GM18909 (cell line): ENCODE results near the gene SLC6A9.

Source experiments
- ATAC-seq: cut with Tn5 transposase; IDR thresholded peaks from one replicate; pipeline ENCODE4 v1.9.1; 2021; ENCODE audit warnings: mild to moderate bottlenecking; ENCODE audit not compliant: unreplicated experiment, poor library complexity

SLC6A9 gene

DNA sequence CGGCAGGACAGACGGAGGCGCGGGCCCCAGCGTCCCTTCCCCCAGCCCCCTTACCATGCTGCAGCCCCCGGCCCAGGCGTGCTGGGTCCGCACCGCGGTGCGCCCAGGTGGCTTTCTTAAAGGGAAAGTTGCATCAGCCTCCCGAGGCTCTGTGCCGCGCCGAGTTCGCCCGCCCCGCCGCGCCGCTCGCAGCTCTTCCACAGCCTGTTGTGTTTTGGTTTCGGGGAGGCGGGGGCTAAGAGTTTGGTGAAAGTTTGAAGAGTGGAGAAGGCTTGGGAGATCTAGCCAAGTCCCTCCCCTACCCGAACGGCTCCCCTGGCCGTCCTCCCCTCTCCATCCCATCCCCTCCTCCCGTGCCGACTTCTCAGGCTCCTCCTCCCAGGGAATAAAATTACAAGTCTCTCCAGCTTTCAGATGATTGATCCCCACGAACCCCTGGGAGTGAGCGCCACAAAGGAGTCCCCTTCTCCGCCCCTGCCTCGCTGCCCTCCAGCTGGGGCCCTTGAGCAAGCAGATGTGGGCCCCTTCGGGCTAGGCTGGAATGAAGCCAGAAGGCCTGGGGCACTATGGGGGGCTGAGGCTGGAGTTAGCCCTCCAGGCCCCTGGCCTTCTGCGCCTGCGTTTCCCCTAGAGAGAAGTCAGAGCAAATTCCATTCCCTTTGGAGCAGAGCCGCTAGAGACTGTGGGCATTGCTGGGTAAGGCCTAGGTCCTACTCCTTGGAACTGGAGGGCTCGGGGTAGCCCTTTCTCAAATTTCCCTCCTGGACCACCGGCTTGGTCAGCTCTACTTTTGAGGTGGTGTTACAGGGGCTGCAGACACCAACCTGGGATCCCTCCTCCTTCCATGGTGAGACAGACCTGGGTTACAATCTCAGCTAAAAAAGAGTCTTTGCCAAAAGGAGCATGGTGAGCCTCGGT, at the start of gene SLC6A9:
Gene SLC6A9, minus strand, starts transcription at position 211 of the 918 bp plus-strand sequence. CDS start 7,185 bp downstream, outside the sequence.
- no peak for ATAC-seq

DNA sequence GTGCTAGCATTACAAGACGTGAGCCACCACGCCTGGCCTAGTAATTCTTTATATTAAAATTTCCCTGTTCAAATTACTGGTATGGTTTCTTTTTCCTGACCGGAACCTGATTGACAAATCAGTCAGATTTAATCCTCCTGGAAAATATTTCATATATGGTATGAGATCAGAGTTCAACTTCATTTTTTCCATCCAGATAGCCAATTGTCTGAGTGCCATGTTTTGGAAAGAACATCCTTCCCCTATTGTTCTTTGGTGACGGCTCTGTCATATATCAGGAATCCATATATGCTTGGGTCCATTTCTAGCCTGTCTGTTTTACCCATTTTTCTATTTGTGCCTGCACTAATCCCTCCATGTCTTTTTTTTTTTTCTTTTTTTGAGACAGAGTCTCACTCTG, 48.3 kb upstream of the SLC6A9 start:
- ATAC-seq, result no peak

DNA sequence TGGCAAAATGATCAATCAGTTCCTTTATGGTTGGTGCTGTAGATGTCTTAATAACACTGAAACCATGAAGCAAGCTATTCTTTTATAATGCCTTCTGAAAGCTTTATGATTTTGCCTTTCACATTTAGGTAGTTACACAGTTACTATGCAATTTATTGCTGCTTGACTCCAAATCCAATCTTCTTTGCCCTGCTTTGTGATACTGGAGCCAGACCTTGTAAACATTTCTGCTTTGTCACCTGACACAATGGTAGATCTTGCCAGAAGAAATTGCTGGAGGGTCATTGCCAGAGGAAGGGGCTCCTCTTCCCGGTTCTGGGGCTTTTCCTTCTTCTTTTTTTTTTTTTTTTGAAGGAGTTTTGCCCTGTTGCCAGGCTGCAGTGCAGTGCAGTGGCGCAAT, 46.8 kb upstream of the SLC6A9 start:
- ATAC-seq, result no peak

DNA sequence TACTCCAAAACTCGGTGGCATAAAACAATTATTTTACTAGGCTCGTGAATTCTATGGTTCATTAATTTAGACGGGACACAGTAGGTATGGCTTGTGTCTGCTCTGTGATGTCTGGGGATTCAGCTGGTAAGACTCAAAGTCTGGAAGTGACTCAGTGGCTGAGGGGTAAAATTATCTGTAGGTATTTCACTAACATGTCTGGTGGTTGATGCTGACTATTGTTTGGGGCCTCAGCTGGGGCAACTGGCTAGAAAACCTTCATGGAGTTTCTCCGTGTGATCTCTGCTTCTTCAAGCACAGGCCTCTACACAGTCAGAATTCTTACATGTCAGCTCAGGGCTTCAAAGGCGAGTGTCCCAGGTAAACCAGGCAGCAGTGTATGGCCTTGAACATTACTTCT, 46.2 kb upstream of the SLC6A9 start:
- ATAC-seq, result no peak

DNA sequence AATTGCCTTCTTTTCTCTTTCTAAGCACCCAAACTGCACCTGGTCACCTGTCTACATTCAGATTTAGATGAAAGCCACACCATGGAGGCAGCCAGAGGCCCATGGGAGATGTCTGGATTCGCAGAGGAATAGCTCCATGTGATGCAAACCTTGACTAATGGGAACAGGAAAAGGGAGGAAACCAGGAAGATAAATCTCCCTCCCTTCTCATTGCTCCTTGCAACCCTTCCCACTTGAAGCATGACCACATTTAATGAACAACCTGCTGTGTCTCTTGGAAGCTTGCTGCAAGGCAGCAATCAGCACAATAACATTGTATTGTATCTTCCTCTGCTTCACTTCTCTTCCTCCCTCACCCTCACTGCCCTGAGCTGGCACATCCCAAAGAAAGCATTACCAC, 44.8 kb upstream of the SLC6A9 start:
- no peak for ATAC-seq

DNA sequence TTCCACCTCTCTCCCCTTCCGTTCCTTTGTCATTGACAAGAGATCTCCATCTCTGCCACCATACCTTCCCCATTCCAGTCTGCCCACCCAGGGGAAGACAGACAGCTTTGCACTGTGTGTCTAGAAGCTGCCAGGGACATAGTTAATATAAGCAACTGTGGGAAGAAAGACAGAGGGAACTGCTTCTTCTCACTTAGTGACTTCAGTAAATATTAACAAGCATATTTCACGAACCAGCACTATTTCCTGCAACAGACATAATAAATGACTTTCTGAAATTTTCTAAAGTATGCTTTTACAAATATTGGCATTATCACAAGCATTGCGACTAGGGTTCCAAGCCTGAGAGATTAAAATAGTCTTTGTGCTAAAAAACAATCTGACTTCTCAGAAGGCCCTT, 43.2 kb upstream of the SLC6A9 start:
- no peak for ATAC-seq

DNA sequence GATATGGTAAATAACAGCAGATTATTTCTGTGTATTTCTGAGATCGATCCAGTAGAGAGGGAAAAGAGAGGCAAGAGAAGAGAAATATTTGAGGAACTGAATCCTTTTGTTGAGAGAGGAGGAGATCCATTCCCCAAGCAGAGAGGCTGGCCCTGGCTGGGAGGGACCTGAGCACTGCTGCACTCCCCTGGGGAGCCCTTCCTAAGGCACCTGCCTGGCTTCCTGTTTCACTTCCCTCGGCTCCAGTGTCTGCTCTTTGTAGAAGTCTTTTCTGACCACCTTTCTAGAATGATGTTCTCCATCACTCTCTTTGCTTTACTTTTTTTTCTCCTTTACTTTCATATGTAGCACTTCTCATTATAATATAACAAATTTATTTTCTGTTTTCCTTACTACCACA, 42.3 kb upstream of the SLC6A9 start:
- ATAC-seq, result no peak

DNA sequence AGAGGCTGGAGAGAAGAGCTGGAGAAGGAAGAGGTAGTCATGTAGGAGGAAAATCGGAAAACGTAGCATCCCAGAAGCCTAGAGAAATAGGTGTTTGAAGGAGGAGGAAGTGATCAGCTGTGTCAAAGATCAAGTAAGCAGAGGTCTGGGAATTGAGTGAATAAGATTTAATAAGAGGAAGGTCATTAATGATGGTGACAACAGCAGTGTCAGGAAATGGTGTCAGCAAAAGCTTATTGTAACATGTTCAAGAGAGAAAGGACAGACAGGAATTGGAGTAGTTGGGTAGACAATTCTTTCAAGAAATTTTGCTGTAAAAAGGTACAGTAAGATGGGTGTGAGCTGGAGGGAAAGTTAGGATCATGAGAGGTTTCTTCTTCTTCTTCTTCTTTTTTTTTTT, 41.6 kb upstream of the SLC6A9 start:
- no peak for ATAC-seq

DNA sequence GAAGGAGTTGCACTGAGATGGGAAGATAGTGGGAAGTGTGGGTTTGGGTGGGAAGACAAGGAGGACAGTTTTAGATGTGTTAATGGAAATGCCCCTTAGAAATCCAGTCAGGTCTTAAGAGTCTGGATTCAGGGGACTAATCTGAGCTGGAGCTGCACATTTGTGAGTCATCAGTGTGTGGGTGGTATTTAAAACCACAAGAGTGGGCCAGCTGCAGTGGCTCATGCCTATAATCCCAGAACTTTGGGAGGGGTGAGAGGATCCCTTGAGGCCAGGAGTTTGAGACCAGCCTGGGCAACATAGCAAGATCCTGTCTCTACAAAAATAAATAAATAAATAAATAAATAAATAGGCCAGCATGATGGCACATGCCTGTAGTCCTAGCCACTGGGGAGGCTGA, 40.9 kb upstream of the SLC6A9 start:
- no peak for ATAC-seq

DNA sequence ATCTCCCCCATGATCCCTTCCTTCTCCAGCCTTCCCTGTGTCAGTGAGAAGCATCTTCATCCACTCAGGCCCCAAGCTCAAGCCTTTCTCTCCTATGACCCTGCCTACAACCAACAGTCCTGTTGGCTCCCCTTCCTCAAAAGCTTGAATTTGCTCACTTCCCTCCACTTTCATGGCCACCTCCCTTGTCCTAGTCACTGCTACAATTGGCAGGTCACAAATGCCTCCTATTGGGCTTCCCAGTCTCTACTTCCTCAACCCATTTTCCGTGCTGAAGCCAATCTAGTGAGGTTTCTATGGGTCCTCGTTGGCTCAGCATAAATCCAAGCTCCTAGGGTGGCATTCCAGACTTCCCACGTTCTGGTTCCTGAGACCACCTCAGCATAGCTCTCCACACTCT, 40.2 kb upstream of the SLC6A9 start:
- ATAC-seq, result no peak

DNA sequence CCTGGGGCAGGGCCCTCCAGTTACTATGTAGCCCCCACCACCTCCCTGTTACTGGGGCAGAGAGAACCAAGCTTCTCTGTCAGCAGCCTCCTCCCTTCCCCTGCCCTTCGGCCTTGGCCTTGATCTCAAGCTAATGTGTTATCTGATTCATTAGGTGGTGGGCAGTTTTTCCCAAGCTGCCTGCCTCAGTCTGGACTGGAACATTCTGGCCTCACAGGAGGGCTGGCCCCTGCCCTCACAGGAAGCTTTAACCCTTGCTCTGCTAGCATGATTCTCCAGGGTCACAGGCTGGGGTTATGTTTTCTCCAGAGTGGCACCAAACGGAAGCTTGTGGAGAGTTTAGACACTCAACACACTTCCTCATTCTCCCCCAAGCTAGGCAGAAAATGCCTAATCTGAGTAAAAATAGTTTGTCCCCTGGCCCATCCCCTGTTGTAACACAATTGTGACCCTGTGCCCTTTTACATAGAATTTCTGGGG, 37.2 kb upstream of the SLC6A9 start:
- ATAC-seq, result no peak

DNA sequence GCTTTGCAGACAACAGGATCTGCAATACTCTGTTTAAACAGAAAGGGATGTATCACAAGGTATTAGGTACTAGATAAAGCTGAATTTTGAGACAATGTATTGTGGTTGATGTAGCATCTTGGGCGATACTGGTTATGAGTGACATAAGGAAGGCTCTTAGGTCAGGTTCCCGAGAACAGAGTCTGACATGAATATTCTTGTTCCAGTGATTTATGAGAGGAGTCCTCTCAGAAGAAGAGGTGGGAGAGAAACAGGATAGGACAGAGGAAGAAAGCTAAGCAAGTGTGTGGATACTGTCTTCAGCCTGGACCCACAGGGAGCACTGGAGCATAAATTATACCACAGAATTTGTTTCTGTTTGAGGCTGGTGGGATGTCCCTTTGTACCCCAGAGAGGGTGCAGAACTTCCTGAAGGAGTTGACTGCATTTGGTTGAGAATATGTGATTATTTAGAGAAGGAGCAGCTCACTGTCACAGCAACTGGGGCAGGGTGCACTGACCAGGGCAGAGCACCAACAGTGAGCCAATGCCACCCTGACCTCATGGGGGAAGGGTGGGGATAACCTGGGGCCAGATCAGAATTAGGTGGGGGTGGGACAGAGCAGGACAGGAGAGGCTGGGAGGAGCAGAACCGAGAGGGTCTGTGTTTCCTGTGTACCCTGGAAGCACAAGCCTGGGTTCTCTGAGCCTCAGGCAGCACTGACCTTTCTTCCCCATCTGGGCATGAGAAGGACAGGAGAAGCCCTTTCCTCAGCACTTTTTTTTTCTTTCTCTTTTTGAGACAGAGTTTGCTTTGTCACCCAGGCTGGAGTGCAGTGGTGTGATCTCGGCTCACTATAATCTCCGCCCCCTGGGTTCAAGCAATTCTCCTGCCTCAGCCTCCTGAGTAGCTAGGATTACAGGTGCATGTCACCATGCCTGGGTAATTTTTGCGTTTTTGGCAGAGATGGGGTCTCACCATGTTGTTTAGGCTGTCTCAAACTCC, 36.3 kb upstream of the SLC6A9 start:
- no peak for ATAC-seq

DNA sequence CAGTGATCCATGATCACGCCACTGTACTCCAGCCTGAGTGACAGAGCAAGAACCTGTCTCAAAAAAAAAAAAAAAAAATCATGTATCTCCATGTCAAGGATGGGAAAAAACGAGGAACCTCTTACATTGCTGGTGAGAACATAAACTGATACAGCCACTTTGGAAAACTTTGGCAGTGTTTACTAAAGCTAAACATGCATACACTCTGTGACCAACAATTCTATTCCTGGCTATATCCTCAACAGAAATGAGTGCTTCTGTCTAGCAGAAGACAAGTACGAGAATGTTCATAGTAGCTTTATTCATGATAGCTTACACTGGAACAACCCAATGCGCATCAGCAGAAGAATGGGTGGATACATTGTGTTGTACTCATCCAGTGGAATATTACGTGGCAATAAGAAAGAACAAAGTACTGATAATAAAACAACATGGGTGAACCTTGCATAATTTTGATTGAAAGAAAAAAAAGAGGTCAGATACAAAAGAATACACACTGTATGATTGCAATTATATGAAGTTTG, 31.5 kb upstream of the SLC6A9 start:
- no peak for ATAC-seq

DNA sequence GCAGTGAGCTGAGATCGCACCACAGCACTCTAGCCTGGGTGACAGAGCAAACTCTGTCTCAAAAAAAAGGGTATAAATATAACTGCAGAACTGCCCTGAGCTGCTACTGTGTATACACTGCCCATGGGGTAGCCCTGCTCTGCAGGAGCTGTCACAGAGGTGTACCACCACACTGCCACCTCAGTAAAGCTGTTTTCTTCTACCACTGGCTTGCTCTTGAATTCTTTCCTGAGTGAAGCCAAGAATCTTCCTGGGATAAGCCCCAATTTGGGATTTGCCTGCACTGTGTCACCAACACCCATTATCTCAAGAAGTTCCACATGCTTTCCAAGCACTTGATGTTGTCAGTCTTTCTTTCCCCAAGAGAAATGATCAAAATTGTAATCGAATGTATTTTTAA, 30.6 kb upstream of the SLC6A9 start:
- no peak for ATAC-seq

DNA sequence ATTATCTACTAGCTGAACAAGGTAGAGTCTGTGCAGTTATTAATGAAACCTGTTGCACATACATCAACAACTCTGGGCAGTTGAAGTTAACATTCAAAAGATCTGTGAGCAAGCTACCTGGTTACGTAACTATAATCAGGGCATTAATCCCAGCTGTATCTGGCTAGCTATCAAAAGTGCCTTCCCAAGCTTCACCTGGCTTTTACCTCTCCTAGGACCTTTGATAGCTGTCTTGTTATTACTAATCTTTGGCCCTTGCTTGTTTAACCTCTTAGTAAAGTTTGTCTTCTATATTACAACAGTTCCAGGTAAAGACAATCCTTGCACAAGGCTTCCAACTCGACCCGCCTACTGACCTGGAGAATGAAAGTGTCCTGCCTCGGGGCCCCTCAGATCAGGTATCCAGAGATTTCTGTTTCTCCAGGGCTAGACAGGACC, 29.6 kb upstream of the SLC6A9 start:
- no peak for ATAC-seq

DNA sequence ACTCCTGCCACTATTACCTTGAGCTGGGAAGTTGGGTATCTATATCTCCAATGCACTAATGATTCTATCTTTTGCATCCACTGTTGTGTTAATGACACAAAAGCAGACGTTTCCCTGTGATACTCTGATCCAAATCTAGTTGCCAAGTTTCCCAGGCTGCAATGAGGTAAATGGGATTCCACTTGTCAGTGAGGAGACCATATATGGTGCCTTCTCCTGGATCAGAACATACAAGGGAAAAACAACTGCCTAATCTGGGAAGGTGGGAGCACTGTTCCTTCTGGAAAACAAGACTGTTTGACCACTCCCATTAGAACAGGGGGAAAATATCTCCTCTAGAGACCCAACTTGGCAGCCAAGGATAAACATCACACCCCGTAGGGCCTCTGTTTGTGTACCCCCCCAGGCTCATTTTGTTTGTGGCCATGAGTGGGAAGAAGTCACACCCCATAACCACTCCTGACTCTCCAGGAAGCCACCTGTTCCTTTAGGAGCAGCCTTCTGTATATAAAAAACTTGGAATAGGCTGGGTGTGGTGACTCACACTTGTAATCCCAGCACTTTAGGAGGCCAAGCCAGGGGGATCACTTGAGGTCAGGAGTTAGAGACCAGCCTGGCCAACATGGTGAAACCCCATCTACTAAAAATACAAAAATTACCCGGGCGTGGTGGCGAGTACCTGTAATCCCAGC, 28.5 kb upstream of the SLC6A9 start:
- no peak for ATAC-seq

DNA sequence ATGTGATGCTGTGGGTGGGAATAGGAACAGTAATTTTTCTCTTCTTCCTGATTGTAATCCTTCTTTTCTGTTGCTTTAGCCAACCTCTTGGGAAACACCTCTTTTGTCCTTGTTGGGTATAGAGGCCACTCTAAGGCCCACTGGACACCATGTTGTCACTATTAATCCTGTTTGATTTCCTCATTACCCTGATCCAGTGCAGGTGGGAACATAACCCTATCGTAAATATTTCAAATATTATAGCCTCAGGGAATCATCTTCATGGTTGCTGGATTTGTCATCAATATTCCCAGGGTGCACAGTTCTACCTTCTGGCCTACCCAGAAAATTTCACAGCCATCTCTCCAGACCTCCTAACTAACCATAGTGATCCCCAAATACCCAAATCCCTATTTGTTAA, 27.9 kb upstream of the SLC6A9 start:
- no peak for ATAC-seq

DNA sequence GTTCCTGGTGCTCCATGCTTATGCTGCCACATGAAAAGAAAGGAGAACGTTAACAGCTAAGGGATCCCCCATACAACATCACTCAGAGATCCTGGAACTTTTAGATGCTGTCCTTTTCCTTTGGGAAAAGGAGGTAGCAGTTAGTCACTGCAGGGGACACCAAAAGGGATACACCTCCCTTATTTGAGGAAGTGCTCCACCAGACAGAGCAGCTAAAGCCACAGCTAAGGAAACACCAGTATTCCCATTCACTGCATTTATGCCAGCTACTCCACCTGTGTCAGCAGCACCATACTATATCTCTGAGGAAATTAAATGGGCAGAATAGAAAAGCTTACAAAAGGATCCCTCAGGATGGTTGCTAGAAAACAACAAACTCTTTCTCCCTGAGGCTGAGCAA, 26.0 kb upstream of the SLC6A9 start:
- ATAC-seq, result no peak

DNA sequence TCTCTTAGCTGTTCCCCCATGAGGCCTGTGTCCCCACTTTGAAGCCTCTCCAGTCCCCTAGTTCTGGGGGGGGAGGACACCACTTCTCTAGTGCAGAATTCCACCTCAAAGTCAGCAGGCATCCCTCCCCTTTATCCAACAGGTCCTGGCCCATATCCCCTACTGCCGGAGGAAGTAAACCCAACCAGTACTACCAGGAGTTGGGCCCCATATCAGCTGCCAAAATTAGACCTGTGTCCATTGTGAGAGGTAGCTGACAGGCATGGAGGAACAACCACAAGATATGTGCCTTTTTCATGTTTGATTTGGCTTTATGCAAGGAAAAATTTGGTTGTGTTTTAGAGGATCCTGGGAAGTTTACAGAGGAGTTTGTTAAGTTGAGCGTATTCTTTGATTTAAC, 22.1 kb upstream of the SLC6A9 start:
- no peak for ATAC-seq

DNA sequence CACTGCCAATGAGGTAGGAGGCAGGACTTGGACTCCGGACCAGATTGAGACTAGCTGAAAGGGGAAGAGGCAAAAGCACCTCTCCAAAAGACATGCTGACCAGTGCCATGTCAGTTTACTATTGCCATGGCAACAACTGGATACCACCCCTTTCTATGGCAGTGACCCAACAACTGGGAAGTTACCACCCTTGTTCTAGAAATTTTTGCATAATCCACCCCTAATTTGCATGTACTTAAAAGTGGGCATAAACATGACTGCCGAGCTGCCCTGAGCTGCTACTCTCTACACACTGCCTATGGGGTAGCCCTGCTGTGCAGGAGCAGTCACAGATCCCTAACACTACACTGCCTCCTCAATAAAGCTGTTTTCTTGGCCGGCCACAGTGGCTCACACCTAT, 19.0 kb upstream of the SLC6A9 start:
- ATAC-seq, result no peak
